Ecto neural progenitor cell (in vitro differentiated cells): ENCODE results near the gene F7.
"Not testable (repeated sequence)": the region's sequence is repeated elsewhere in the genome, so short reads cannot be mapped to it uniquely, and the experiment has no call there.

Experiments
- DNase-seq: peaks from one replicate; pipeline ENCODE4 v3.0.0-alpha.2; 2018; ENCODE audit warnings: low spot score

Gene F7

DNA sequence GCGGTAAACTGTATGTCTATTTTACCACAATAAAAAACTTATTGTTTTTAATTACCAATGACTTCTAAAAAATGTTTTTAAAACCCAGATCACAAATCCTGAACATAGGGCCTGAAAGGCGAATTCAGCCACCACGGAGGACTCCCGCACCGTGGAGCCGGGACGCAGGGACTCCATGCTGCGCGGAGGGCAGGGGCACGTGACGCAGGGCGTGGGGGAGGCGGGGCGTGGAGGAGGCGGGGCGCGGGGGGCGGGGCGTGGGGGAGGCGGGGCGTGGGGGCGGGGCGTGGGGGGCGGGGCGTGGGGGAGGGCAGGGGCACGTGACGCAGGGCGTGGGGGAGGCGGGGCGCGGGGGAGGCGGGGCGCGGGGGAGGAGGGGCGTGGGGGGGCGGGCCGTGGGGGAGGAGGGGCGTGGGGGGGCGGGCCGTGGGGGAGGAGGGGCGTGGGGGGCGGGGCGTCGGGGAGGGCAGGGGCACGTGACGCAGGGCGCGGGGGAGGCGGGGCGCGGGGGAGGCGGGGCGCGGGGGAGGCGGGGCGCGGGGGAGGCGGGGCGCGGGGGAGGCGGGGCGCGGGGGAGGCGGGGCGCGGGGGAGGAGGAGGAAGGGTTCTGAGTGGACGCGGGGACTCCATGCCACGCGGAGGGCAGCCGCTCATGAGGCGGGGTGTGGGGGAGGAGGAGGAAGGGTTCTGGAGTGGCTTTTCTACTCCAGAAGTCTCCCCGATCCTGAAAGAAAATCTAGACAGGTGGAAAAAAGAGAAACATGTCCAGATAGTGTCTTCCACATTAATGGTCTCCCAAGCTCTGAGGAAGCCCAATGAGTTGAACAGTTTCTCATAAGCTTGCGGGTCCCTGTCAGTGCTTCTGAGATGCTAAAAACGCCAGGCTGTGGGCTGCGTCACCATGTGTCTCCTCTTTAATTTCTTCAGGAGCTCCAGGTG, 48.5 kb downstream of the F7 start:
- DNase-seq, result peak; percentile 85

- peak; percentile 36 for DNase-seq
Observed at GRCh38 chr13:113155201-113155600, 49.6 kb downstream of the F7 start.

DNA sequence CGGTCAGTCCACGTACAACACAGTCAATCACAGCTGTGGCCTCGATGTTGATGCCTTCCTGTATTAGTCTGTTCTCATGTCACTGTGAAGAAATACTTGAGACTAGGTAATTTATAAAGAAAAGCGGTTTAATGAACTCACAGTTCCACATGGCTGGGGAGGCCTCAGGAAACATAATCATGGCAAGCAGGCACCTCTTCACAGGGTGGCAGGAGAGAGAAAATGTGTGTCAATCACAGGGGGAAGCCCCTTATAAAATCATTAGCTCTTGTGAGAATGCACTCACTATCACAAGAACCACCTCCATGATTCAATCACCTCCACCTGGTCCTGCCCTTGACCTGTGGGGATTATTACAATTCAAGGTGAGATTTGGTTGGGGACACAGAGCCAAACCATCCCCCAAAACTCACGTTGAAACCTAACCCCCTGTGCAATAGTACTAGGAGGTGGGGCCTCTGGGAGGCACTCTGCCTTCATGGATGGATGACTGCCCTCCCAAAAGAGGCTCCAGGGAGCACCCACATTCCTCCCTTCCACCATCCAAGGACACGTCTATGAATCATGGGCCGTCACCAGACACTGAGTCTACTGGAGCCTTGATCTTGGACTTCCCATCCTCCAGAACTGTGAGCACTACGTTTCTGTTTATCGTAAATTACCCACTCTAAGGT, 50.5 kb downstream of the F7 start:
- peak; percentile 32 for DNase-seq

- DNase-seq, result peak; percentile 30
Observed at GRCh38 chr13:113157206-113157928, 51.8 kb downstream of the F7 start.

GRCh38 chr13:113157929-113158747, 52.5 kb downstream of the F7 start, which contains the start of gene PROZ:
TSS of gene PROZ (plus strand) at chr13:113158648. CDS start at chr13:113158661, 13 bp downstream.
- peak; percentile 49 for DNase-seq

- no peak for DNase-seq
Observed at GRCh38 chr13:113158946-113159345, 53.4 kb downstream of the F7 start.

DNA sequence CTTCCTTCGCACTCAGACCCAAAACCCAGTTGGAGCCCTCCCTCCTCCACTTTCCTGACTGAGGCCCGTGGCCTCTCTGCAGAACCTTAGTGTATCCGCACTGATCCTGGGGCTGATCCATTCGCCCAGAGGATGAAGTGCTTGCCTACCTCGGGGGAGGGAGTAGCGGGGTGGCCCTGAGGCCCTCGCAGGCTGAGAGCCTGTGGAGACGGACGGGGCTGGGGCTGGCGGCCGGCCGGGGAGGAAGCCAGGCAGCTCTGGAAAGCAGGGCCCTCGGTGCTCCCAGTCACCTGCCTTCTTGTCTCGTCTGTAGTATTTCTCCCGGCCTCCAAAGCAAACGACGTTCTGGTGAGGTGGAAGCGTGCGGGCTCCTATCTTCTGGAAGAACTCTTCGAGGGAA, 54.1 kb downstream of the F7 start:
- peak; percentile 55 for DNase-seq

- DNase-seq, result no peak
Observed at GRCh38 chr13:113160983-113161382, 55.4 kb downstream of the F7 start.

GRCh38 chr13:113161433-113161832, 55.8 kb downstream of the F7 start:
- no peak for DNase-seq

- DNase-seq, result not testable (repeated sequence)
Observed at GRCh38 chr13:113161975-113162374, 56.4 kb downstream of the F7 start.

GRCh38 chr13:113162783-113163685, 57.4 kb downstream of the F7 start:
- peak; percentile 43 for DNase-seq

DNA sequence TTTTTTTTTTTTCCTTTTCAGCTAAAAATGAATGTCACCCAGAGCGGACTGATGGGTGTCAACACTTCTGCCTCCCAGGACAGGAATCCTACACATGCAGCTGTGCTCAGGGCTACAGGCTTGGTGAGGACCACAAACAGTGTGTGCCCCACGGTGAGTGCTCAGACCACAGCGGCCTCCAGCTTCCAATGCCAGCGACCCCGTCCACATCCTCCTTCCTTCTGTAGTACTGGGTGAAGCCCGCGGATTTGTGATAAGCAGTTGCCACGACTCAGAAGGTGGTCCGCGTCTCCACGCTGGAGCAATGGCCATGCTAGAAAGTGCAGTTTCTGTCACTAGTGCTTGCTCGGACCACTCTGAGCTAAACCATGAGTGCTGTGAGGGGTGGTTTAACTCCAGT, 58.9 kb downstream of the F7 start:
- no peak for DNase-seq

- DNase-seq, result no peak
Observed at GRCh38 chr13:113166266-113166665, 60.7 kb downstream of the F7 start.

- no peak for DNase-seq
Observed at GRCh38 chr13:113166681-113167080, 61.1 kb downstream of the F7 start.

DNA sequence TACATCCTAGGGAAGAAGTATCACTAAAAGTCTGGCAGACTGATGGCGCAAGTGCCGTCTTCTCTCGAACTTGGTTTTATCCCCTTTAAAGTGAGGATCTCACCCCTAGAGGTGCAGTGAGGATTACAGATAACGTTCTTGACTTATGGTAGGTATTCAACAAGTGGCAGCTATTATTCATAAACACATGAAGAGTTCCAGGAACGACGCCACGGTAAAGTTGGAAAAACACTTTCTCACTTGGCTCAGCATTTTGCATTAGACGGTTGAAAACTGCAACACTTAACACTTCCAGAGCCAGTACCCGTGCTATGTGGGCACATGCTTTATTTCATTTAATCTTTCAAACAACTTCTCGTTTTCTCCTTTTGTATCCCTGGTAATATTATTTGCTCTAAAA, 61.6 kb downstream of the F7 start:
- DNase-seq, result no peak

DNA sequence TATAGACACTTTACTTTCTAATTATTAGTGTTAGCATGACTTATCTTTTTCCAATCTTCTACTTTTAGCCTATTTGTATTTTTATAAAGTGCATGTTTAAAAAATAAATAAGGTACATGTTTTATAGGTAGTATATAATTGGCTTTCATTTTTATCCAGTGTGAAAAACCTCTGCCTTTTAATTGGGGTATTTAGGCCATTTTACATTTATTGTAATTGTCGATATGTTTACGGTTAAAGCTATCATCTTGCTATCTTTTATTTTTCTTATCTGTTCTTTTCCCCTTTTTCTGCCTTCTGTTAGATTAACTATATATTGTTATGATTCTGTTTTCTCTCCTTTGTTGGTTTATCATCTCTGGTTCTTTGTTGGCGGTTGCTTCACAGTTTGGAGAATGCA, 62.0 kb downstream of the F7 start:
- no peak for DNase-seq

DNA sequence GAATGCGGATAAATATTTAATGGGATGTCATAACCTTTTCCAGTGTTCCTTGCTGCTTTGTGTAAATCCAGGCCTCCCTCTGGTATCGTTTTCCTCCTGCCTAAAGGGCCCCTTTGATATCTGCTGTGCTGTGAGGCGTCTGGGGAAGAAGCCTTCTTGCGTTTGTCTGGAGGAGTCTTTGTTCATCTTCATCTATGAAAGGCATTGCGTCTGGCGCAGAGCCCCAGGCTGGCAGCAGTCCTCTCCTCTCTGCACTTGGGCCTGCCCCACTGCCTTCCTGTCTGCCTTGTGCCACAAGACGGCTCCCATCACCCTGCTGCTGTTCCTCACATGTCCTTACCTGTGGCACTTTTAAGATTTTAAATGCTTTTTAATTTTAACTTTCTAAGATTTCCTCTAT, 62.6 kb downstream of the F7 start:
- no peak for DNase-seq

GRCh38 chr13:113169277-113170272, 64.0 kb downstream of the F7 start:
- DNase-seq, result no peak
